ENCODE data around the gene ABHD17C. TPM values are rescaled to one million over a fixed set of nuclear protein-coding genes. Genes with fewer than 3 reads are reported as not detected.

Gene ABHD17C
- total RNA-seq, 1 donor from 2014 or later = 17.9 TPM

- Mint-ChIP-seq H3K27ac (no peak overlapping the region), H3K9me3 (peaks cover 7% of the 10 kb centered on the region), H3K4me1 (peaks cover 18% of the 10 kb centered on the region), H3K4me3 (no peak overlapping the region), H3K36me3 (peaks cover 12% of the 10 kb centered on the region), H3K27me3 (ENCODE audit: low read depth) (no peaks in the 10 kb centered on the region)
- TF ChIP-seq CTCF (IDR thresholded peaks at IDR 0.05; ENCODE audit: unreplicated experiment) = no peak
- no peak for DNase-seq (ENCODE audit: low spot score in 2 of 2, unreplicated experiment in 2 of 2)
Measured at GRCh38 chr15:80721476-80721875, 26.4 kb downstream of the ABHD17C start.

- H3K27ac Mint-ChIP-seq = no peak overlapping the region
- H3K36me3 Mint-ChIP-seq = peaks cover 18% of the 10 kb centered on the region
- H3K27me3 Mint-ChIP-seq (ENCODE audit: low read depth) = no peaks in the 10 kb centered on the region
- no peak for TF ChIP-seq CTCF (IDR thresholded peaks at IDR 0.05; ENCODE audit: unreplicated experiment)
- H3K9me3 Mint-ChIP-seq = peaks cover 7% of the 10 kb centered on the region
- no peak for DNase-seq (ENCODE audit: low spot score in 2 of 2, unreplicated experiment in 2 of 2)
- H3K4me3 Mint-ChIP-seq = no peak overlapping the region
- peaks cover 30% of the 10 kb centered on the region for H3K4me1 Mint-ChIP-seq
Measured at GRCh38 chr15:80722811-80723210, 27.7 kb downstream of the ABHD17C start.

- H3K27me3 Mint-ChIP-seq (ENCODE audit: low read depth) = no peaks in the 10 kb centered on the region
- H3K27ac Mint-ChIP-seq = peak overlapping the region; percentile 94
- peaks cover 16% of the 10 kb centered on the region for H3K36me3 Mint-ChIP-seq
- no peak for TF ChIP-seq CTCF (IDR thresholded peaks at IDR 0.05; ENCODE audit: unreplicated experiment)
- peaks cover 52% of the 10 kb centered on the region for H3K4me1 Mint-ChIP-seq
- H3K4me3 Mint-ChIP-seq = no peak overlapping the region
- DNase-seq (ENCODE audit: low spot score in 2 of 2, unreplicated experiment in 2 of 2) = no peak
- H3K9me3 Mint-ChIP-seq = peaks cover 3% of the 10 kb centered on the region
Measured at GRCh38 chr15:80727196-80727595, 32.1 kb downstream of the ABHD17C start.

GRCh38 chr15:80727596-80727995, 32.5 kb downstream of the ABHD17C start:
- peak overlapping the region; percentile 94 for H3K27ac Mint-ChIP-seq

GRCh38 chr15:80730387-80730786, 35.3 kb downstream of the ABHD17C start:
- peaks cover 67% of the 10 kb centered on the region for H3K4me1 Mint-ChIP-seq
- no peak overlapping the region for H3K4me3 Mint-ChIP-seq
- no peaks in the 10 kb centered on the region for H3K27me3 Mint-ChIP-seq (ENCODE audit: low read depth)
- peak overlapping the region; percentile 6 for H3K27ac Mint-ChIP-seq
- DNase-seq (ENCODE audit: low spot score in 2 of 2, unreplicated experiment in 2 of 2) = no peak
- H3K9me3 Mint-ChIP-seq = peaks cover 3% of the 10 kb centered on the region
- TF ChIP-seq CTCF (IDR thresholded peaks at IDR 0.05; ENCODE audit: unreplicated experiment) = no peak
- H3K36me3 Mint-ChIP-seq = peaks cover 10% of the 10 kb centered on the region

More at GRCh38 chr15:80727596-80727995, 32.5 kb downstream of the ABHD17C start:
- Mint-ChIP-seq H3K36me3 (peaks cover 16% of the 10 kb centered on the region), H3K27me3 (ENCODE audit: low read depth) (no peaks in the 10 kb centered on the region), H3K4me1 (peaks cover 56% of the 10 kb centered on the region), H3K4me3 (no peak overlapping the region), H3K9me3 (peaks cover 3% of the 10 kb centered on the region)
- no peak for TF ChIP-seq CTCF (IDR thresholded peaks at IDR 0.05; ENCODE audit: unreplicated experiment)
- DNase-seq (ENCODE audit: low spot score in 2 of 2, unreplicated experiment in 2 of 2) = no peak

- peaks cover 10% of the 10 kb centered on the region for H3K36me3 Mint-ChIP-seq
- no peak for TF ChIP-seq CTCF (IDR thresholded peaks at IDR 0.05; ENCODE audit: unreplicated experiment)
- H3K4me1 Mint-ChIP-seq = peaks cover 72% of the 10 kb centered on the region
Measured at GRCh38 chr15:80730926-80731325, 35.8 kb downstream of the ABHD17C start.

More at GRCh38 chr15:80730926-80731325, 35.8 kb downstream of the ABHD17C start:
- Mint-ChIP-seq H3K27me3 (ENCODE audit: low read depth) (no peaks in the 10 kb centered on the region), H3K9me3 (peaks cover 2% of the 10 kb centered on the region), H3K4me3 (no peak overlapping the region), H3K27ac (peak overlapping the region; percentile 39)
- DNase-seq (ENCODE audit: low spot score in 2 of 2, unreplicated experiment in 2 of 2) = no peak

All from mesothelial cell of epicardium (in vitro differentiated cells).